ENCODE measurements around the gene BARHL1. TPM values are rescaled to one million over a fixed set of nuclear protein-coding genes. Genes with fewer than 3 reads are reported as not detected.

The BARHL1 gene
- total RNA-seq: not detected

- ChIA-PET POLR2A (no interaction called here), CTCF (interaction anchor here (0.6 to 0.7 kb wide), 2 partner anchors 105 to 827 kb away, joined by 3 to 4 read pairs; no protein-coding TSS in a partner anchor)
- H3K9me3 Mint-ChIP-seq: no peaks in the 10 kb centered on the region
- H3K4me3 Mint-ChIP-seq: peak within 1 kb of the TSS; percentile 71
- peak within 1 kb of the TSS; percentile 79 for H3K27ac Mint-ChIP-seq
- no peak for DNase-seq
- H3K36me3 Mint-ChIP-seq (ENCODE audit: low read depth): no peaks in the 10 kb centered on the region
- H3K27me3 Mint-ChIP-seq: peaks cover 79% of the 10 kb centered on the region
- H3K4me1 Mint-ChIP-seq: peaks cover 7% of the 10 kb centered on the region
Measured at GRCh38 chr9:132582276-132582785, at the start of gene BARHL1. BARHL1 (plus strand) TSS chr9:132582606; CDS start chr9:132582798, 192 bp downstream.

- Mint-ChIP-seq H3K36me3 (ENCODE audit: low read depth) (no peaks in the 10 kb centered on the region), H3K4me1 (no peaks in the 10 kb centered on the region), H3K27me3 (peaks cover 20% of the 10 kb centered on the region), H3K4me3 (no peak overlapping the region), H3K27ac (no peak overlapping the region), H3K9me3 (peaks cover 5% of the 10 kb centered on the region)
- CTCF ChIA-PET: interaction anchor here (1.7 kb wide), 1 partner anchor 468 kb away, joined by 3 read pairs; no protein-coding TSS in a partner anchor
- POLR2A ChIA-PET: interaction anchor here (0.6 kb wide), 1 partner anchor 79 kb away, joined by 5 read pairs; no protein-coding TSS in a partner anchor
- DNase-seq: no peak
Measured at GRCh38 chr9:132534832-132535231, 47.6 kb upstream of the BARHL1 start.

- no peaks in the 10 kb centered on the region for H3K36me3 Mint-ChIP-seq (ENCODE audit: low read depth)
- H3K4me1 Mint-ChIP-seq: no peaks in the 10 kb centered on the region
- ChIA-PET CTCF (no interaction called here), POLR2A (no interaction called here)
- H3K4me3 Mint-ChIP-seq: no peak overlapping the region
- peaks cover 13% of the 10 kb centered on the region for H3K27me3 Mint-ChIP-seq
- no peak overlapping the region for H3K27ac Mint-ChIP-seq
- H3K9me3 Mint-ChIP-seq: peaks cover 5% of the 10 kb centered on the region
- no peak for DNase-seq
Measured at GRCh38 chr9:132536124-132536523, 46.3 kb upstream of the BARHL1 start.

GRCh38 chr9:132537352-132537751 is 45.1 kb upstream of the BARHL1 start:
- no peak overlapping the region for H3K27ac Mint-ChIP-seq
- no peak for DNase-seq
- H3K9me3 Mint-ChIP-seq: peaks cover 5% of the 10 kb centered on the region
- no peak overlapping the region for H3K4me3 Mint-ChIP-seq
- ChIA-PET POLR2A (no interaction called here), CTCF (no interaction called here)
- peaks cover 4% of the 10 kb centered on the region for H3K27me3 Mint-ChIP-seq
- no peaks in the 10 kb centered on the region for H3K36me3 Mint-ChIP-seq (ENCODE audit: low read depth)
- no peaks in the 10 kb centered on the region for H3K4me1 Mint-ChIP-seq

GRCh38 chr9:132538071-132538470 is 44.3 kb upstream of the BARHL1 start:
- ChIA-PET POLR2A (no interaction called here), CTCF (no interaction called here)
- no peak for DNase-seq
- no peak overlapping the region for H3K4me3 Mint-ChIP-seq
- peaks cover 5% of the 10 kb centered on the region for H3K9me3 Mint-ChIP-seq
- no peaks in the 10 kb centered on the region for H3K4me1 Mint-ChIP-seq
- H3K27me3 Mint-ChIP-seq: peaks cover 4% of the 10 kb centered on the region
- no peak overlapping the region for H3K27ac Mint-ChIP-seq
- H3K36me3 Mint-ChIP-seq (ENCODE audit: low read depth): no peaks in the 10 kb centered on the region

- Mint-ChIP-seq H3K4me3 (no peak overlapping the region), H3K27ac (no peak overlapping the region), H3K9me3 (peaks cover 5% of the 10 kb centered on the region), H3K4me1 (no peaks in the 10 kb centered on the region), H3K27me3 (peaks cover 7% of the 10 kb centered on the region), H3K36me3 (ENCODE audit: low read depth) (no peaks in the 10 kb centered on the region)
- ChIA-PET CTCF (interaction anchor here (1.7 kb wide), 1 partner anchor 32 kb away, joined by 3 read pairs; no protein-coding TSS in a partner anchor), POLR2A (no interaction called here)
- DNase-seq: no peak
Measured at GRCh38 chr9:132539096-132539495, 43.3 kb upstream of the BARHL1 start.

- DNase-seq: no peak
- Mint-ChIP-seq H3K27me3 (peaks cover 8% of the 10 kb centered on the region), H3K4me3 (no peak overlapping the region), H3K9me3 (no peaks in the 10 kb centered on the region), H3K4me1 (no peaks in the 10 kb centered on the region), H3K27ac (no peak overlapping the region), H3K36me3 (ENCODE audit: low read depth) (no peaks in the 10 kb centered on the region)
- POLR2A ChIA-PET: no interaction called here
- CTCF ChIA-PET: no interaction called here
Measured at GRCh38 chr9:132541051-132541450, 41.4 kb upstream of the BARHL1 start.

- Mint-ChIP-seq H3K4me1 (no peaks in the 10 kb centered on the region), H3K4me3 (no peak overlapping the region), H3K27me3 (peaks cover 11% of the 10 kb centered on the region), H3K27ac (no peak overlapping the region), H3K9me3 (no peaks in the 10 kb centered on the region), H3K36me3 (ENCODE audit: low read depth) (no peaks in the 10 kb centered on the region)
- no peak for DNase-seq
- CTCF ChIA-PET: interaction anchor here (0.5 kb wide), 1 partner anchor 17 kb away, joined by 3 read pairs; no protein-coding TSS in a partner anchor
- POLR2A ChIA-PET: no interaction called here
Measured at GRCh38 chr9:132541870-132542830, 40.3 kb upstream of the BARHL1 start.

- Mint-ChIP-seq H3K4me3 (no peak overlapping the region), H3K27me3 (peaks cover 13% of the 10 kb centered on the region), H3K36me3 (ENCODE audit: low read depth) (no peaks in the 10 kb centered on the region), H3K27ac (no peak overlapping the region), H3K4me1 (no peaks in the 10 kb centered on the region), H3K9me3 (no peaks in the 10 kb centered on the region)
- ChIA-PET CTCF (interaction anchor here (0.5 kb wide), 1 partner anchor 404 kb away, joined by 3 read pairs; no protein-coding TSS in a partner anchor), POLR2A (no interaction called here)
- no peak for DNase-seq
Measured at GRCh38 chr9:132543251-132543650, 39.2 kb upstream of the BARHL1 start.

- no peaks in the 10 kb centered on the region for H3K9me3 Mint-ChIP-seq
- POLR2A ChIA-PET: no interaction called here
Measured at GRCh38 chr9:132543960-132544359, 38.4 kb upstream of the BARHL1 start.

GRCh38 chr9:132545578-132545977 is 36.8 kb upstream of the BARHL1 start:
- ChIA-PET POLR2A (no interaction called here), CTCF (no interaction called here)
- Mint-ChIP-seq H3K36me3 (ENCODE audit: low read depth) (no peaks in the 10 kb centered on the region), H3K4me3 (no peak overlapping the region), H3K4me1 (no peaks in the 10 kb centered on the region), H3K27ac (no peak overlapping the region), H3K27me3 (peaks cover 13% of the 10 kb centered on the region), H3K9me3 (no peaks in the 10 kb centered on the region)
- DNase-seq: no peak

More at GRCh38 chr9:132543960-132544359, 38.4 kb upstream of the BARHL1 start:
- CTCF ChIA-PET: interaction anchor here (0.5 to 0.6 kb wide), 2 partner anchors 403 to 758 kb away, joined by 3 read pairs; no protein-coding TSS in a partner anchor
- Mint-ChIP-seq H3K4me1 (no peaks in the 10 kb centered on the region), H3K27me3 (peaks cover 13% of the 10 kb centered on the region), H3K36me3 (ENCODE audit: low read depth) (no peaks in the 10 kb centered on the region), H3K27ac (no peak overlapping the region), H3K4me3 (no peak overlapping the region)
- no peak for DNase-seq

- H3K9me3 Mint-ChIP-seq: no peaks in the 10 kb centered on the region
- POLR2A ChIA-PET: no interaction called here
- DNase-seq: no peak
- no peak overlapping the region for H3K27ac Mint-ChIP-seq
- CTCF ChIA-PET: no interaction called here
- no peaks in the 10 kb centered on the region for H3K36me3 Mint-ChIP-seq (ENCODE audit: low read depth)
- H3K4me1 Mint-ChIP-seq: no peaks in the 10 kb centered on the region
- H3K4me3 Mint-ChIP-seq: no peak overlapping the region
- peaks cover 13% of the 10 kb centered on the region for H3K27me3 Mint-ChIP-seq
Measured at GRCh38 chr9:132546148-132547051, 36.0 kb upstream of the BARHL1 start.
